HG03575 (cell line): Measurements from ENCODE around the gene C16orf95.

ENCODE experiments used
- ATAC-seq: cut with Tn5 transposase; IDR thresholded peaks from one replicate; pipeline ENCODE4 v1.9.1; 2021; ENCODE audit not compliant: unreplicated experiment, insufficient number of reproducible peaks, low FRiP score; ENCODE audit errors: extremely low read depth

The C16orf95 gene

DNA sequence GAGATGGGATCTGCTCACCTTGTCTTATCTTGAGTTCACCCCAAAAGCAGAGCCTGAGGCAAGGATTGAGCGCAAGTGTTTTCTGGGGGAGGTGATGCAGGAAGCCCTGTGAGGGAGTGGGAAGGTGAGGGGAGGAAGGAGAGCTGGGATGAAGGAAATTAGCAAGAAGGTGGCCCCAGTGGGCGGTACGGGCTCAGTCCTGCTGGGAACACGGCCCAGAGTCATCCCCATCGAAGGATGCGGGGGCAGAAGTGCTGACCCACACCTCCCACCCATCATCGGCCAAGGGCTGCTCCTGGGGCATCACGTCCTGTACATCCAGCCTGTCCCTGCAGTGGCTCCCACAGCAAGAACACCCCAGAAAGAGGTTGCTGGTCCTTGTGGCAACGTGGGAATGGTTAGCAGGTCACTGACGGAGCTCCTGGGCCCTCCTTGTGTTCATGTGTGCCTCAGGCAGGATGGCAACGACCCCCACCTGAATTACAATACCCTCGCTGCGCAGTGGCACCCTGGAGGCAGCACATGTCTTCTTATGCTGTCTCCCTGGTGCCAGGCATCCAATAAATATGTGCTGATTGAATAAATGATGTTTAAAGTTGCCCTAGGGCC is 18.2 kb downstream of the C16orf95 start:
- no peak for ATAC-seq

DNA sequence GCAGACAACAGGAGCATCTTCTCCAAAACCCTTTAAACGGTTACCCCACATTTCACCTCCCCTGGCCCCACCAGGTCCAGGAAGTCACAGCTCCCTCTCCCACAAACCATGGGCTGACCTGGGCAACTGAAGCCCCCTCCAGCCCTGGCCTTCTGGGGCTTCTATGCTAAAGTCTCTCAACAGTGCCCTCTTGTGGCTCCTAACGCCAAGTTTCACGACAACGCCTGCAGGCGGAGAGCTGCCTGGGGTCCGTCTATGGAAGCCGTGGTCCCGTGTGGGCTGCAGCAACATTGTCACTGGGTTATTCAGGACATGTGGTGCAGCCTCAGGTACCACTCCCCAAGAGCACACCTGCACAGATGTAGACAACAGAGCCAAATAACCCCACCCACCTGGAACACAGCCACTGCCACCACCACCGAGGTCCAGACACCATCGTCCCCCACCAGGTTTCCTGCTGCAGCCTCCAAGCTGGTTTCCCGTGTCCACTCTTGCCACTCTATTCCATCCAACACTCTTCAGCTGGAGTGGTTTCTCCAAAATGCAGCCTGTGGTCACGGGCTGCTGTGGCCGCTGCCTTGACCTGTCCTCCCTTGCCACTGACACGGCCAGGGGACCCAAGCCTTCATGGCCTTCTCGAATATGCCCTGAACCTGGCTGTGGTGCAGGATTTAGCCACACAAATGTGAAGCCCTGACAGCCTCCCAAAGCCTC is 19.1 kb downstream of the C16orf95 start:
- ATAC-seq, result no peak

DNA sequence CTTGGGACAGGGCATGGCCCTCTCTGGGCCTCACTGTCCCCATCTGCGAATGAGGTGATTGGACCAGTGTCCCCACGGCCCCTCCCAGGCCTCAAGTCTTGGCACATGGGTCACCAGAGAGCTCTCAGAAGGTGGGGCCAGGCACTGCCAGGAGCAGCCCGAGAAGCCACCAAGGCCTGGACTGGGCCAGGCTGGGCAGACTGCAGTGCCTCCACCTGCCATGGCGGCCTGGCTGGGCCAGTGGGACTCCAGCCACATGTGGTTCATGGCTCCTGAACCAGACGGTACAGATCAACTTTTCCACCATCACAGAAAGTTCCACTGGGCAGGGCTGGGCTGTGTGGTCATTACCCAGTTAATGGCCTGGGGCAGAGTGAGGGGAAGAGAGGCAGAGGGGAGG is 19.8 kb downstream of the C16orf95 start:
- no peak for ATAC-seq

DNA sequence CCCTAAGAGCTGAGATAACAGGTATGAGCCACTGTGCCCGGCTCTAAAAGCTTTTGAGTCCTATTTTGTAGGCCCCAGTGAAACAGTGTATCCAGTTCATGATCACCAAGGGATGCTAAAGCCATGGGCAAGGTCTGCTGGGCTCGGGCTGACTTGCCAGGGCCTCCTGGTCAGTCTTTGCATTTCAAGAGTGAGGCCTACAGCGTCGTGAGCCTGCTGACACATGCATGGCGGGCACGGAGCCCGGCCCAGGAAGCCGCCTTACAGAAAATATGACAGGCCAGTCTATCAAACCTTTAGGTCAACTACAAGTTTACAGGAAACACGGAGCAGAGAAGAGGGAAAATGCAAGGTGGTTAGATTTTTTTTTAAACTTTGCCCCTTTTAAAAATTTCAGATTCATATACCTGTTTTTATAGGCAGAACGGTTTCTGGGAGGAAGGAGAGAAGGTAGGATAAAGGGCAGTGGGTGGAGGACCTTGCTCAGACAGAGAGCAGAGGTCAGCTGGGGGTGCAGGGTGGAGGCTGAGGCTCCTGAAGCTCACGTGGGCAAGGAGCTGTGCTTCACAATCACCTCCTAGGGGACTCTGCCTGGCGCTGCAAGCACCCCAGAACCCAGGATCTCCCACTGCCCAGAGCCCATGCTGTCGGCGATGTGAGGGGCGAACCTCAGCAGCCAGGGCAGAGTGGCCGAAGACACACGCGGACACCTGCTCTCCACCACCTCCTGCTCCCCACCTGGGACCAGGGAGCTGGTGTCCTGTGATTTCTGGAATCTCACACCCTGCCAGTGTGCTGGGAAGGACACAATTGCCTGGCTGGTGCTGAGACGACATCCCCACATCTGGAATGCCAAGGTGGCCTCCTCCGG is 21.3 kb downstream of the C16orf95 start:
- no peak for ATAC-seq

DNA sequence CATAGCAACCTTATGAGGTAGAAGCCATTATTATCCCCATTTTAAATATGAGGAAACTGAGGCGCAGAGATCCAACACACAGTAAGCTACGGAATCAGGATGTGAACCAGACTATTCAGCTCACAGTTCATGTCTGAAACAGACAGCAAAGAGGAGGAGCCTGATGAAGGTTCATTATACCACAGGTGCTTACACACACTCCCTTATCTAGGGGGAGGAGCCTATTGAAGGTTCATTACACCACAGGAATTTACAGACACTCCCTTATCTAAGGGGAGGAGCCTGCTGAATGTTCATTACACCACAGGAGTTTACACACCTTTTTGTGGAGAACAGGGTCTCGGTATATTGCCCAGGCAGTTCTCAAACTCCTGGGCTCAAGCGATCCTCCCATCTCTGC is 21.9 kb downstream of the C16orf95 start:
- no peak for ATAC-seq

DNA sequence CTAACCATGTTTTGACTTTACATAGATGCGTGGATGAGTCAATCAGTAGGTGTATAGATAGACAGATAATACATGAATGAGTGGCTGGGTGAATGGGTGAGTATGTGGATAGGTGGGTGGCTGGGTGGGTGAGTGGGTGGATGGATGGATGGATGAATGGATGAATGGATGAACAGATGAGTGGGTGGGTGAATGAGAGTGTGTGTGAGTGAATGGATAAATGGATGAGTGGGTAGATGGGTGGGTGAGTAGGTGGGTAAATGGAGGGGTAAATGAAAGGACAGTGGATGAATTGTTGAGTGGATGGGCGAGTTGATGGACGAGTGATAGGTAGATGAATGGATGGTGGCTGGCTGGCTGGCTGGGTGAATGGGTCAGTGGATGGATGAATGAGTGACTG is 23.2 kb downstream of the C16orf95 start:
- no peak for ATAC-seq

DNA sequence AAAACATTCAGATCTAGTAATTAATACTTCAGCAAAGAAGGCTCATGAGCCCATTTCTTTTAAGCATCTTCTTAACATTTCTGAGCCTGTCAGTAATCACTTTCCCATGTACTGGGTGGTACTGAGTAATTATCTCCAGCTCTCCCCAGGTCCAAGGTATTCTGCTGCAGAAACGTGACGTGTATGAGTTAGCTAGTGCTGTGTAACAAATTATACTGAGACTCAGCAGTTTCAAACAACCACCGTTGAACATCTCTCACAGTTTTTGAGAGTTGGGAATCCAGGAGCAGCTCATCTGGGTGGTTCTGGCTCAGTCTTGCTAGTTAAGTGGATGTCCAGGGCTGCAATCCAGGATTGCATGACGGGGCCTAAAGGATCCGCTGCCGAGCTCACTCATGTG is 25.2 kb downstream of the C16orf95 start:
- no peak for ATAC-seq

DNA sequence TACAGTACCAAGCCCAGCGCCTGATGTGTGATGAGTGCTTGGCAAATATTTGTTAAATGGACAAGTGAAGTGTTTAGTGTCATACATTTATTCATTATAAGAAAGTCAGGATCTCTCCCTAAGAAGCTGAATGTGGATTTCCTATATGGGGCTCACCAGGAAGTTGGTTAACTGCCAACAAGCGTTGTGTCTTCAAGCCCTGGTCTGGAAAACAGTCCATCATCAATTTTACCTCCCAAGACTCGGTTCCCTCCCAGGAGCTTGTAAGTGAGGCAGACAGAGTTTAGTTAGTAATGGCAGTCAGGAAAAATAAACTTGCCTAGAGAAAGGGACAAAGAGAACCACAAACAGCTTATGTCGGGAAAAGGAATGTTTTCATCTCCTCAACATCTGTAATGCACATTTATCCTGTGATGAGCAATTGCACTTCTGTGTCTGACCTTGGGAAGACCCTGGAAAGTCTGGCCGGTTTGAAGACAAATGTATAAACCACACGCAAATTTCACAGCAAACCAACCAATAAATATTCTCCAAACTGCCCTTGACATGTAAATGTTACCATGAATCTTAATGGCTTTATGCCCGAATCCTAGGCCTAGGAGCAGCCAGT is 28.3 kb downstream of the C16orf95 start:
- ATAC-seq, result no peak

DNA sequence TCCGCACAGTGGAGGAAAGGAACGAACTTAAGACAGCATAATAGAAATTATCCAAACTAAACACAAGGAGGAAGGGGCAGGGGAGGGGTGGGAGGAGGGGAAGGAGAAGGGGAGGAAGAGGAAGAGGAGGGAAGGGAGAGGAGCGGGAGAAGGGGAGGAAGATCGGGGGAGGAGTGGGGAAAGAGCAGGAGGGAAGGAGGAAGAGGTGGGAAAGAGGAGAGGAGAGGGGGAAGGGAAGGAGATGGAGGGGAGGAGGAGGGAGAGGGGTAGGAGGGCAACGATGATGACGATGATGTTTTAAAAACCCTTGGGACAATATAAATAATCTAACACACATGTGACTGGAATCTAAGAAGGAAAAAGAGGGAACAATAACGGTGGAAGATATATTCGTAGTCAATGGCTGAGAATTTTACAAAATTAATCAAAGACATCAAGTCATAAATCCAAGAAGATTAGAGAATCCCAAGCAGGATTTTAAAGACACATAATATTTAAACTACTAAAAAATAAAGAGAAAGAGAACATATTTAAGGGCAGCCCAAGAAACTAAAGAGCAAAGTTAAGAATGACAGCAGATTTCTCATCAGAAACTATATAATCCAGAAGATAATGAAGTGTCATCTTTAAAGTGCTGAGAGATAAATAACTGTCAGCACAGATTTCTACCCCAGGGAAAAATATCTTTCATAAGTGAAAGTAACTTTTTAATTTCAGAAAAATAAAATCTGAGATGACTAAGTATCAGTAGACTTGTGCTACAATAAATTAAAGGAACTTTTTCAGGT is 30.2 kb downstream of the C16orf95 start:
- ATAC-seq, result no peak

DNA sequence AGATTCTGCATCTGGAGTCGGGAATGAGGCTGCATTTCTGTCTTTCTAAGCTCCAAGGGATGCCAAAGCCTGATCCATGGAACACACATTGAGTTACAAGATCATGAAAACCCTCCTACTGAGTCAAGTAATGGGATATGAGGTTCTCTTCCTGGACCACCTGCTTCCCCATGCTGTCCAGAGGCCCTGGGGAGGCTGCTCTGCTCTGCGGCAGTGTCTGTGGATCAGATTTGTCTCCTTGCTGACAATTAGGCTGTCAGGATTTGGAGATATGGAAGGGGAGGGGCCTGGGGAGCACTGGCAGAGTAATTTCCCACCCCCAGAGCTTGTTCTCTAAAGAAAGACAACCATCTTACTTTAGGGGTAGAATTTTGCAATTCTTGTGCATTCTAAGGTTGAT is 33.0 kb downstream of the C16orf95 start:
- no peak for ATAC-seq

DNA sequence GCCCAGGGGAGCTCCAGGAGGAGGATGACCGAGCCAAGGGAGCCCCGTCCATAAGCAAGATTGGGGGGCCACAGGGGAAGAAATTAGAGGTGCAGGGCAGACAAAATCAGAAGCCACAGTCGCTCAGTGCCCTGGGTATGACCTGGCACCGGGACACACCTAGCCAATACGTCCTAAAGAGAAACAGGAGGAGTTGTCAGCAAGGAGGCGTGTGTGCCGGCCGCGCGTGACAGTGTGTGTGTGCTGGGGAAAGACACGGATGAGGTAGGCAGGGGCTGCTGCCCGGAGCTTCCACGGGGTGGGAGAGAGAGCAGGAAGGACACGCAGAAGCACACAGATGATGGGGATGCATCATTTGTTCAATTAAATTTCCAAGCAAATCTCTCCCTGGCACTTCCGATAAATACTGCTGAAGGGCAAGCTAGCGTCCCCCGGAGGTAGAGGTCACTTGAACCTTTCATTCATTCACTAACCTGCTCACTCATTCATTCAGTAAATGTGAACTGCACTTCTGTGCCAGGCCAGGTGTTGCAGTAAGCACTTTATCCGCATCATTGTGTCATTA is 38.0 kb downstream of the C16orf95 start:
- ATAC-seq, result no peak

DNA sequence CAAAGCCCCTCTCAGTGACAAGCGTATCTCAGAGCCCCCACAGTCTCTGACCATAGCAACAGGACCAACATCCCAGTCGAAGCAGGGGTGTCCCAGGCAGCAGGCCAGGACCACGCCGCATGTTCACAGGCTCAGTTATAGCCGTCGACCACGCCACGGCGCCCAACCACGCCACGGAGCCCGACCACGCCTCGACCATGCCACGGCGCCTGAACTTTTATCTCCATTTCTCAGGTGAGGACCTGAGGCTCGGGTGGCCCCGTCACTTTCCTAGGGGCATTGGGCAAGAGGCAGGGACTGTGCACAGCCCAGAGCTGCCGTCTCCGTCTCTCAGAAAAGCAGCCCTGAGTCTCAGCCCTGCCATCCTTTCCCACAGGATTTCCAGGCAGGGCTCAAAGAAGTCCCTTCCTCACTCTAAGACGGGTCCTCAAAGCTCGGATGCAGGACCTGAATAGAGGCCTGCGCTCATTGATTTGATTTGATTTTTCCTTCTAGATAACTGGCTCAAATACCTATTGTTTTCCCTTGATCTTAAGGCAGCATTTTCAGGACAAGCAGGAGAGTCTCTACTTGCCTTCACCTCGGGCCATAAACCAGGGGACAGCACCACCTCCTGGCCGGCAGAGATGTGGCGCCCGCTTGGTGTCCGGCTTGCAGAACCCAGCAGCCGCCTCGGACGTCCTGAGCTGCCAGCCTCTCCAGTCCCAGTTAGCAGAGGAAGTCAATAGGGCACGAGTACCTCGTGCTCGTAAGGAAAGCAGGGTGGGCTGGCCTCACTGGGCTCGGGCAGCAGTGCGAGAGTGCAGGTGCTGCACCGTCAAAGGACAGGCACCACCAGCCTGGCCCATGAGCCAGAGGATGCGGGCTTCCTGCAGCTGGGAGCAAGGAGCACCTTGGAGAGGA is 38.8 kb downstream of the C16orf95 start:
- ATAC-seq, result no peak

DNA sequence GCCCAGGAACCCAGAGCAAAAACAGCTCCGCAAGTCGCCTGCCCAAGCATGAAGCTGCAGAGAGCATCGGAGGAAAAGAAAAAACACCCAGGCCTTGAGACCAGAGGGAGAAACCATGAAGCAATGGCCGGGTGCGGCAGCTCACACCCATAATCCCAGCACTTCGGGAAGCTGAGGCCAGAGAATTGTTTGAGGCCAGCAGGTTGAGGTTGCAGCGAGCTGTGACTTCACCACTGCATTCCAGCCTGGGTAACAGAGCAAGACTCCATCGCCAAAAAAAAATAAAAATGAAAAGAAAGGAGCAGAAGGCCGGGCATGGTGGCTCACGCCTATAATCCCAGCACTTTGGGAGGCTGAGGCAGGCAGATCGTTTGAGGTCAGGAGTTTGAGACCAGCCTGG is 40.3 kb downstream of the C16orf95 start:
- no peak for ATAC-seq

DNA sequence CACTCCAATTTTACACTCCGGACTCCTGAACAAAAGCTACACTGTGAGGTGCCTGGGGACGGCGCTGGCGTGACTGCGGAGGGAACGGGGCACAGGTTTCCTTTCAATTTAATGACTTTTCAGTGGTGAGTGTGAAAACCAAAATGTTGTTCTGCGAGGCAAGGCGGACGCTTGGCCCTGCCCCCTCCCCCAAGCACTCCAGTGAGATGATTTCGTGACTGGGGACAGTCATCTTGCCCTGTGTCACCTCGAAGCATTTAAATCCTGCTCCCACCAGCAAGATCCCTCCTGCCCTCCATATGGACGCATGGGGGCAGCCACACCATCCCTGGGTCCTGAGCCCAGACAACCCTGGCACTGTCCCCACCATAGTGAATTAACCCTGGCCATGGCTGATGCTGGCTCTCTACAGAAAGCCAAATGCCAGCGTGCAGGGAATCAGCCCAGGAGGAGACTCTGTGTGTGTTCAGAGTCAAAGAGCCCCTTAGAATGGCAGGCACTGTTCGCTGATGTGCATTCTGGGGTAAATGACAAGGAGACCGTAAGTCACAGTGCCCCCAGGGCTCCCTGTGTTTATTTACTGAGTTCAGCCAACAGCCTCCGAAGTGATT is 41.0 kb downstream of the C16orf95 start:
- no peak for ATAC-seq

DNA sequence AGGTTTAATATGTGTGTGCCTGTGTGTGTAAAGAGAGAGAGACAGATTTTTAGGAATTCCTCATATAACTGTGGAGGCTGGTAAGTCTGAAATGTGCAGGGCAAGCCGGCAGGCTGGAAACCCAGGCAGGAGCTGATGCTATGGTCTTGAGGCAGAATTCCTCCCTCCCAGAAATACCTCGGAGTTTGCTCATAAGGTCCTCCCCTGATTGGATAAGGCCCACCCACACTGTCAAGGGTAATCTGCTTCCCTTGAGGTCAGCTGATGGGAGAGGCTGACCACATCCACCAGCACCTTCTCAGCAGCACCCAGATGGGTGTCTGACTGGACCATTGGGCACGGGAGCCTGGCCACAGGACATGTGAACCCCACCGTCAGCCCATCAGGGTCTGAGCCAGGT is 42.4 kb downstream of the C16orf95 start:
- no peak for ATAC-seq

DNA sequence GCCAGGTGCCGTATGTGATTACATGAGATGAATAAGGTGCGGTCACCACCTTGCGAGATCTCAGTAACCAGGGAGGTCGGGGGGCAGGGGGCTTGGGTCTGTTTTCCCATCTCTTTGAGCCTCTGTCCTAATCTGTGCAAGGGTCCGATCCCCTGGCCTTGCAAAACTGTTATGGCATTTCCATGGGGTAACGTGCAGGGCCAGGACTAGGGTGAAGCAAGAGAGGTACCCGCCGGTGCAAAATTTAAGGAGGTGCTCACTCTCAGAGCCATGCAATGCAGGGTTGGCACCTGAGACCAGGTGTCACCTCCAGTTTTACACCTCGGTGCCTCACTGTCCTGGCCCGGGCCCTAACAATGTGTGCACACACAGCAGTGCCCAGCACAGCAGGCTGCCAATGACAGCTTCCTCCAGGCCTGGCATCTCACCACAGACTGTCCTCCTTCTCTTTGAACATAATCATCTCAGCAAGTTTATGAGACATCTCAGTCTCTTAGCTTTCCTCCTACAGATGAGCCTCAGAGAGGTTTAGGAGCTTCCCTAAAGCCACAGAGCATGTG is 43.6 kb downstream of the C16orf95 start:
- ATAC-seq, result no peak

DNA sequence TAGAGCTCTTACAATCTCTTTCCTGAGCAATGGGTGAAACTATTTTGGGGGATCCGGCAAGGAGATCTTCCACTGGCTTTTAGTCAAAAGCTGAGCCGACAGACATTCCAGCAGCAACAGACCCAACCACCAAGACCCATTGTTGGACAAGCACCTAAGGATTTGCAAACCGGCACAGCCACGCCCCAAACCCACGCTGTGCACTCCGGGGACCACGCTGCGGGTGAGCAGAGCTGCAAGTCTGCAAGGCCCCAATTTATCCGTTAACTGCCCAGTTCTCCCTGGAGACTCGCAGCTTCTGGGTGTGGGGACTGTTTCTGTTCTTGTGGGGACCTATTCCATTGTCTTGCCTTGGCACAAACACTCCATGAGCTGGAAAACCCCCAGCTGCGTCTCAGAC is 45.9 kb downstream of the C16orf95 start:
- no peak for ATAC-seq
